Stimulated activated CD8-positive, alpha-beta memory T cell treated with anti-CD3 and anti-CD28 coated beads, Interleukin-2, amount 100 ng/mL, for 1 hour (primary cell): Measurements from ENCODE around the gene DHRS4L2.

ENCODE experiments used
- DNase-seq, 2 donors: peaks; one replicate each; pipeline ENCODE4 v3.0.0-alpha.2; 2020; ENCODE audit warnings: low read depth in 2 of 2

The DHRS4L2 gene

DNA sequence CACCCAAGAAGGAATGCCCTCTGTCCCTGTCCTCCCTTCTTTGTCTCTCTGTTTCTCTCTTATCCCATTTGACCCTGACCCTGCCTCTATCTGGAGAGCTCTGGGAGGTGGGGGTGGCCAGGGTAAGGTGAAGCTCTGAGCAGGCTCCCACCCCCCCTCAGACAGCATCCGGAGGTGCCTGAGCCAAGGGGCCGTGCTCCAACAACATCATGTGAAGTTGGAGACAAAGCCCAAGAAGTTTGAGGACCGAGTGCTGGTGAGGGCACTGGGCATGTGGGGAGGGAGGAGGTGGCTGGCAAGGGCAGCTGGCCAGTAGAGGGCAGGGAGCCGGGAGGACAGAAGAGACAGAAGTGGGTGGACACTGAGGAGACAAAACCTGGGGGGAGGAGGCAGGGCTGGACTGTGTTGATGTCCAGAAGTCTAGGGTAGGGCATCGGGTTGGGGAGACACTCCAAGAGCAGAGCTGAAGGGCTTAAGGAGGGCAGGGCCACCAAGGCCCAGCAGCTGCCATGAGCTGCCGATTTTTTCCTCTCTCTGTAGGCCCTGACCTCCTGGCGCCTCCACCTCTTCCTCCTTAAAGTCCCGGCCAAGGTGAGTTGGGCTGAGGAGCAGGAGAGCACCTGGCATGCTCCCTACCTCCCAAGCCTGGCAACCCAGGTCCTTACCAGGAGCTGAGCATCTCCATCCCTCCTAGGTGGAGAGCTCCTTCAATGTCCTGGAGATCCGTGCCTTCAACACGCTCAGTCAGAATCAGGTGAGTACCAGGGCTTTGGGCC is 65.0 kb downstream of the DHRS4L2 start:
- DNase-seq = no peak

- no peak for DNase-seq
These were observed 65.6 kb downstream of the DHRS4L2 start for GRCh38 chr14:24054324-24054641.

DNA sequence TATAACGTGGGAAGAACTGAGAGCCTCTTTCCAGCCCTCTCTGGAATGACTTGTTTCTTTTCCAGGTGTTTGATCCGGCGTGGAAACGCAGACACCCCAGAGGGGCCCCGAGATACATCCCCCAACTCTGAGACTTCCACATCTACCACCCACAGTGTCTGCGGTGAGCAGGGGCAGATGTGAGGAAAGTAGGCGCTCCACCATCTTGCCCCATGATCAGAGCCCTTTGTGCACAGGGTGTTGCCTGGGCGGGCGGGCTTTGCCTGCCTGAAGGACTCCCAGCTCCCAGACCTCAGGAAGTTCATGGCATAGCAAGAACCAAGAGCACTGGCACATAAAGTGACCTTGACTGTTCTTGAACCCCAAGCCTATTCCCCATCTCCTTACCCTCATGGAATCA is 65.9 kb downstream of the DHRS4L2 start:
- no peak for DNase-seq
